ENCODE data around the gene CHRNA10. TPM values are rescaled to one million over a fixed set of nuclear protein-coding genes. Genes with fewer than 3 reads are reported as not detected.

CHRNA10 gene
- total RNA-seq, 1 experiment from 2014 or later = 0.36 TPM

DNA sequence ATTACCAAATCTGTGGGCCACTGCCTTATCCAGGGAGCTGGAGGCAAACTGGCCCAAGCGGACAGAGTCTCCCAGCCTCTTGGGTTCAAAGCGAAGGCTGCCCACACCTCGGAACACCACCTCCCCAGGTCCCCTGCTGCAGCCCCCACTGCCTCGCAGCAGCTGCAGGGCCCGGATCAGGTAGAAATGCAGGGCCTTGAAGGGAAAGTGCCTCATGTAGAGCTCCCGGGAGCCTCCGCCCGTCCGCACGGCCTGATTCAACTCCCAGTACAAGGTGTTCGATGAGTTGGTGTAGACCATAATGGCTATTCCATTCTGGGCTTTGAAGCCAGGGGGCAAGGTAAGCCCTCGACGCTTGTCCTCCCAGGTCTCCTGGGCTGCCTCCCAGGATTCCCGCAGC, 31.3 kb downstream of the CHRNA10 start:
- POLR2A ChIA-PET (ENCODE audit: unreplicated experiment) = no interaction called here
- CTCF ChIA-PET = no interaction called here
- H3K9me3 ChIP-seq (ENCODE audit: low read length) = no peaks in the 10 kb centered on the region

DNA sequence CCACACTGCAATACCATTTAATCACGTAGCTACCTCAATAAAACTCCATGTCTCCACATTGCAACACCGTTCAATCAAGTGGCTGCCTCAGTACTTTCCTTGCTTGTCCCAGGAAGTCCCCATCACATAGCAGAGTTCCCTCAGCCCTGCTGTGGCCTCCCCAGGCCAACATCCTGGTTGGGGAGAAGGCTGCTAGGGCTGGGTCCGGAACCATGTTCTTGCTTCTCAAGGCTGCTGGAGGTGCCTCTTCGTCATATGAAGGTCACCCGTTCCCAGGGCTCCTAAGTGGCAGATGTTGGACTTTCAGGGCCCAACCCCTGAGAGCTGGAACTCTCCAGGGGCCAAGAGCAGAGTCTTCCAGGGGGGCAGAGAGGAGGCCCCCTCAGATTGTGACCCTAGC, 32.7 kb downstream of the CHRNA10 start:
- TF ChIP-seq EZH2phosphoT487 (IDR thresholded peaks at IDR 0.05; ENCODE audit: borderline replicate concordance, low read length) = no peak
- ATAC-seq (no peak), DNase-seq (no peak)
- Histone ChIP-seq H3K9ac (ENCODE audit: low read length) (no peak overlapping the region), H3K36me3 (ENCODE audit: low read depth, low read length) (no peaks in the 10 kb centered on the region), H3K9me2 (replicated peaks; ENCODE audit: low read length) (no peaks in the 10 kb centered on the region), H3K9me3 (ENCODE audit: low read length) (no peaks in the 10 kb centered on the region), H2AFZ (ENCODE audit: low read length) (no peak overlapping the region), H3K4me2 (ENCODE audit: low read length) (no peak overlapping the region), H3K79me2 (ENCODE audit: low read length) (no peaks in the 10 kb centered on the region), H3K27me3 (ENCODE audit: low read length) (no peaks in the 10 kb centered on the region), H4K20me1 (ENCODE audit: low read length) (no peaks in the 10 kb centered on the region), H3K4me1 (ENCODE audit: insufficient read depth, low read length) (peaks cover 7% of the 10 kb centered on the region; the same call in 1 of the 2 replicates), H3K27ac (ENCODE audit: low read length) (no peak overlapping the region), H3K4me3 (ENCODE audit: low read length) (no peak overlapping the region), H3F3A (ENCODE audit: low read length, unreplicated experiment) (no peaks in the 10 kb centered on the region)
- intact Hi-C loops (cut with micrococcal nuclease) = no loop called here
- POLR2A ChIA-PET (ENCODE audit: unreplicated experiment) = interaction anchor here (0.7 kb wide), 1 partner anchor 13 kb away, joined by 3 read pairs; no protein-coding TSS in a partner anchor
- no TSS peak for BruUV-seq (replicated peaks)
- CTCF ChIA-PET = no interaction called here

More for the DNA sequence above, 31.3 kb downstream of the CHRNA10 start:
- no peak overlapping the region for H3K4me3 ChIP-seq (ENCODE audit: low read length)
- H3F3A ChIP-seq (ENCODE audit: low read length, unreplicated experiment) = no peaks in the 10 kb centered on the region
- TF ChIP-seq, protein P1, sequence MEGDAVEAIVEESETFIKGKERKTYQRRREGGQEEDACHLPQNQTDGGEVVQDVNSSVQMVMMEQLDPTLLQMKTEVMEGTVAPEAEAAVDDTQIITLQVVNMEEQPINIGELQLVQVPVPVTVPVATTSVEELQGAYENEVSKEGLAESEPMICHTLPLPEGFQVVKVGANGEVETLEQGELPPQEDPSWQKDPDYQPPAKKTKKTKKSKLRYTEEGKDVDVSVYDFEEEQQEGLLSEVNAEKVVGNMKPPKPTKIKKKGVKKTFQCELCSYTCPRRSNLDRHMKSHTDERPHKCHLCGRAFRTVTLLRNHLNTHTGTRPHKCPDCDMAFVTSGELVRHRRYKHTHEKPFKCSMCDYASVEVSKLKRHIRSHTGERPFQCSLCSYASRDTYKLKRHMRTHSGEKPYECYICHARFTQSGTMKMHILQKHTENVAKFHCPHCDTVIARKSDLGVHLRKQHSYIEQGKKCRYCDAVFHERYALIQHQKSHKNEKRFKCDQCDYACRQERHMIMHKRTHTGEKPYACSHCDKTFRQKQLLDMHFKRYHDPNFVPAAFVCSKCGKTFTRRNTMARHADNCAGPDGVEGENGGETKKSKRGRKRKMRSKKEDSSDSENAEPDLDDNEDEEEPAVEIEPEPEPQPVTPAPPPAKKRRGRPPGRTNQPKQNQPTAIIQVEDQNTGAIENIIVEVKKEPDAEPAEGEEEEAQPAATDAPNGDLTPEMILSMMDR (conservative IDR thresholded peaks at IDR 0.05; ENCODE audit: low read depth, low read length) = no peak
- TF ChIP-seq EZH2phosphoT487 (IDR thresholded peaks at IDR 0.05; ENCODE audit: borderline replicate concordance, low read length) = no peak
- TF ChIP-seq EZH2 (IDR thresholded peaks at IDR 0.05; ENCODE audit: low read length, unreplicated experiment) = no peak
- no peaks in the 10 kb centered on the region for H3K36me3 ChIP-seq (ENCODE audit: low read depth, low read length)
- intact Hi-C loops (cut with micrococcal nuclease) = no loop called here
- no peak overlapping the region for H2AFZ ChIP-seq (ENCODE audit: low read length)
- no peak overlapping the region for H3K27ac ChIP-seq (ENCODE audit: low read length)
- no peaks in the 10 kb centered on the region for H3K79me2 ChIP-seq (ENCODE audit: low read length)
- no TSS peak for BruUV-seq (replicated peaks)
- H3K4me1 ChIP-seq (ENCODE audit: insufficient read depth, low read length) = peaks cover 10% of the 10 kb centered on the region
- DNase-seq (no peak), ATAC-seq (no peak)
- no peak overlapping the region for H3K9ac ChIP-seq (ENCODE audit: low read length)
- no peaks in the 10 kb centered on the region for H3K27me3 ChIP-seq (ENCODE audit: low read length)
- H3K4me2 ChIP-seq (ENCODE audit: low read length) = no peak overlapping the region
- no peaks in the 10 kb centered on the region for H3K9me2 ChIP-seq (replicated peaks; ENCODE audit: low read length)
- H4K20me1 ChIP-seq (ENCODE audit: low read length) = no peaks in the 10 kb centered on the region

DNA sequence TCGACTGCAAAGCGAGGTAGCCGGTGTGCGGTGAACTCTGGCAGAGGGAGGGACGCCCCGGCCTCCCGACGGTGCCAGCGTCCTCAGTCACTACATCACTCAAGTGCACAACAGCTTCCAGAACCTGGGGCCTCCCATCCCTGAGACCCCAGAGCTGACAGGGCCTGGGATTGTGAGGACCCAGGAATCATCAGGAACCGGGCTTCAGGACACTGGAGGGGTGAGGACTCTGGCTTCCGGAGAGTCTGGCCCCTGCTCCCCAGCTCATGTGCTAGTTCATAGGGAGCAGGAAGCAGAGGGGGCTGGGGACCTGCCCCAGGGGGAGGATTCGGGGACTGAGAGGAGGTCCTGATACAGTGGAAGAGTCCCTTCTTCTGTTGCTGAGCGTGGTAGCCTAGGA, 34.0 kb downstream of the CHRNA10 start:
- H3K9ac ChIP-seq (ENCODE audit: low read length) = no peak overlapping the region
- ATAC-seq = no peak
- no peak overlapping the region for H3K4me3 ChIP-seq (ENCODE audit: low read length)
- intact Hi-C loops (cut with micrococcal nuclease) = no loop called here
- no peaks in the 10 kb centered on the region for H3K9me2 ChIP-seq (replicated peaks; ENCODE audit: low read length)
- TF ChIP-seq EZH2 (IDR thresholded peaks at IDR 0.05; ENCODE audit: low read length, unreplicated experiment) (no peak), EZH2phosphoT487 (IDR thresholded peaks at IDR 0.05; ENCODE audit: borderline replicate concordance, low read length) (no peak)
- TF ChIP-seq, protein P1 (conservative IDR thresholded peaks at IDR 0.05; ENCODE audit: low read depth, low read length) = no peak
- no peak overlapping the region for H3K27ac ChIP-seq (ENCODE audit: low read length)
- no peaks in the 10 kb centered on the region for H3K36me3 ChIP-seq (ENCODE audit: low read depth, low read length)
- H3K27me3 ChIP-seq (ENCODE audit: low read length) = no peaks in the 10 kb centered on the region
- no peaks in the 10 kb centered on the region for H3K9me3 ChIP-seq (ENCODE audit: low read length)
- H4K20me1 ChIP-seq (ENCODE audit: low read length) = no peaks in the 10 kb centered on the region
- H3F3A ChIP-seq (ENCODE audit: low read length, unreplicated experiment) = no peaks in the 10 kb centered on the region
- H3K4me2 ChIP-seq (ENCODE audit: low read length) = no peak overlapping the region
- peaks cover under 1% of the 10 kb centered on the region; the same call in 1 of the 2 replicates for H3K4me1 ChIP-seq (ENCODE audit: insufficient read depth, low read length)
- ChIA-PET POLR2A (ENCODE audit: unreplicated experiment) (no interaction called here), CTCF (no interaction called here)
- no peak overlapping the region for H2AFZ ChIP-seq (ENCODE audit: low read length)
- no TSS peak for BruUV-seq (replicated peaks)
- no peaks in the 10 kb centered on the region for H3K79me2 ChIP-seq (ENCODE audit: low read length)
- DNase-seq = no peak

Data from PC-3 (cell line).